Measurements from ENCODE around the gene RSKR.

- TF ChIP-seq CTCF (IDR thresholded peaks at IDR 0.05) (no peak), POLR2A (IDR thresholded peaks at IDR 0.05; ENCODE audit: low read depth) (no peak), EP300 (IDR thresholded peaks at IDR 0.05) (no peak), POLR2AphosphoS5 (IDR thresholded peaks at IDR 0.05) (no peak)
These were observed 41.0 kb downstream of the RSKR start for GRCh38 chr17:28573040-28573380.

Measured in esophagus muscularis mucosa (tissue), 4 donors.